A549 (cell line): ENCODE data around the gene ATP13A4. TPM values are rescaled to one million over a fixed set of nuclear protein-coding genes. Genes with fewer than 3 reads are reported as not detected.

Experiments used
- ATAC-seq, 2 experiments: fragments of 200-7000 bp in 1 of 2; fragments of >200 bp in 1 of 2; cut with Nextera tagmentation in 1 of 2; cut with Tn5 transposase in 1 of 2; 3 replicates each; pipeline versions ENCODE4 v1.8.0 to v1.9.1; 2018 to 2020; ENCODE audit warnings: mild to moderate bottlenecking in 1 of 2, moderate library complexity in 1 of 2
- CTCF ChIA-PET: fragments of 300-600 bp; sonication (Branson Sonifier 250); formaldehyde crosslinking; extraction: SDS; loops from one replicate; lab custom pipeline; 2021; ENCODE audit warnings: antibody characterized with exemption, inconsistent platforms; lab: Yijun Ruan, JAX
- POLR2A ChIA-PET: fragments of 350-600 bp; formaldehyde crosslinking; extraction: SDS; loops from one replicate; lab custom pipeline; 2021; ENCODE audit warnings: antibody characterized with exemption, inconsistent platforms; lab: Yijun Ruan, JAX
- DNase-seq, 2 experiments: peaks; one replicate each; pipeline versions ENCODE4 v3.0.0 to v3.0.0-alpha.2; 2011 to 2016; ENCODE audit warnings: low read depth in 1 of 2, low spot score in 1 of 2
- FAIRE-seq: peaks from 2 replicates; lab custom pipeline; 2011; peaks lifted over from hg19 to GRCh38; lab: Jason Lieb, UNC
- H3K27ac ChIP-seq, 2 experiments: fragments of >200 bp; sonication (Bioruptor Twin); formaldehyde crosslinking; 3 replicates each; pipeline ENCODE4 v1.5.1; 2016 to 2017
- H3K4me1 ChIP-seq: fragments of >200 bp; sonication (Bioruptor Twin); formaldehyde crosslinking; 3 replicates; pipeline ENCODE4 v1.6.1; 2016
- H3K4me2 ChIP-seq: fragments of >200 bp; sonication (Bioruptor Twin); formaldehyde crosslinking; 3 replicates; pipeline ENCODE4 v1.6.1; 2016
- H3K4me3 ChIP-seq: fragments of >200 bp; sonication (Bioruptor Twin); formaldehyde crosslinking; 3 replicates; pipeline ENCODE4 v1.5.1; 2016
- H3K9me3 ChIP-seq: fragments of >200 bp; sonication (Bioruptor Twin); formaldehyde crosslinking; 3 replicates; pipeline ENCODE4 v1.6.1; 2016
- BHLHE40 ChIP-seq: IDR thresholded peaks from 2 replicates; pipeline ENCODE4 v1.6.1; 2012; ENCODE audit warnings: low read depth, low read length, inconsistent platforms
- CBX2 ChIP-seq: fragments of 200-600 bp; sonication (generic); IDR thresholded peaks from 2 replicates; pipeline ENCODE4 v1.6.1; 2016; ENCODE audit warnings: low read depth, mild to moderate bottlenecking, borderline replicate concordance
- CBX8 ChIP-seq: fragments of 200-600 bp; sonication (generic); IDR thresholded peaks from 2 replicates; pipeline ENCODE4 v1.6.1; 2016
- CHD2 ChIP-seq: fragments of 150-350 bp; IDR thresholded peaks from 2 replicates; pipeline ENCODE4 v1.6.1; 2014; ENCODE audit warnings: low read length; ENCODE audit not compliant: partially characterized antibody
- EP300 ChIP-seq, 2 experiments: fragments of >200 bp; sonication (Bioruptor Twin); formaldehyde crosslinking; IDR thresholded peaks; 2 replicates in 1 of 2; 3 replicates in 1 of 2; pipeline ENCODE4 v1.6.1; 2016 to 2017
- ESRRA ChIP-seq: fragments of 150-350 bp; IDR thresholded peaks from 2 replicates; pipeline ENCODE4 v1.6.1; 2014; ENCODE audit warnings: mild to moderate bottlenecking, low read length, borderline replicate concordance
- FOSB ChIP-seq: fragments of 250-450 bp; sonication (Bioruptor Pico); IDR thresholded peaks from 2 replicates; pipeline ENCODE4 v1.5.0; 2020; ENCODE audit warnings: mild to moderate bottlenecking, moderate library complexity
- HDAC2 ChIP-seq: fragments of 200-600 bp; sonication (generic); IDR thresholded peaks from 2 replicates; pipeline ENCODE4 v1.6.1; 2016
- HOXB13 ChIP-seq: fragments of 250-450 bp; sonication (Bioruptor Pico); IDR thresholded peaks from 2 replicates; pipeline ENCODE4 v1.5.0; 2020; ENCODE audit warnings: low read depth, mild to moderate bottlenecking, moderate library complexity
- HOXB5 ChIP-seq: fragments of 250-450 bp; sonication (Bioruptor Pico); IDR thresholded peaks from 2 replicates; pipeline ENCODE4 v1.5.0; 2020; ENCODE audit warnings: mild to moderate bottlenecking, moderate library complexity
- MAFK ChIP-seq: fragments of 450-650 bp; IDR thresholded peaks from 2 replicates; pipeline ENCODE4 v1.6.1; 2014; ENCODE audit not compliant: partially characterized antibody
- MAZ ChIP-seq: fragments of 150-350 bp; IDR thresholded peaks from 2 replicates; pipeline ENCODE4 v1.6.1; 2014; ENCODE audit warnings: antibody characterized with exemption, low read depth, low read length, borderline replicate concordance
- NFE2L2 ChIP-seq: fragments of 150-350 bp; conservative IDR thresholded peaks from 2 replicates; pipeline ENCODE4 v1.6.1; 2014; ENCODE audit warnings: low read length
- NPAS2 ChIP-seq: fragments of 250-450 bp; sonication (Bioruptor Pico); IDR thresholded peaks from 2 replicates; pipeline ENCODE4 v1.8.0; 2022; ENCODE audit warnings: mild to moderate bottlenecking, moderate library complexity, borderline replicate concordance
- NR3C1 ChIP-seq: fragments of >200 bp; sonication (Bioruptor Twin); formaldehyde crosslinking; IDR thresholded peaks from 3 replicates; pipeline ENCODE4 v1.6.1; 2017
- PHF8 ChIP-seq: fragments of 200-600 bp; sonication (generic); IDR thresholded peaks from 2 replicates; pipeline ENCODE4 v1.6.1; 2016; ENCODE audit warnings: low read depth, mild to moderate bottlenecking, antibody characterized with exemption, moderate library complexity, borderline replicate concordance
- POLR2AphosphoS2 ChIP-seq: conservative IDR thresholded peaks from 2 replicates; pipeline ENCODE4 v1.6.1; 2012; ENCODE audit warnings: low read length, improper control_type of control experiment, inconsistent platforms
- RAD21 ChIP-seq, 2 experiments: fragments of >200 bp in 1 of 2; sonication (Bioruptor Twin) in 1 of 2; formaldehyde crosslinking in 1 of 2; IDR thresholded peaks in 1 of 2; conservative IDR thresholded peaks in 1 of 2; 2 replicates in 1 of 2; 3 replicates in 1 of 2; pipeline ENCODE4 v1.6.1; 2012 to 2018; ENCODE audit warnings: inconsistent platforms in 1 of 2
- RFX5 ChIP-seq: fragments of 450-650 bp; IDR thresholded peaks from 2 replicates; pipeline ENCODE4 v1.7.1; 2014; ENCODE audit warnings: antibody characterized with exemption, mild to moderate bottlenecking, moderate library complexity
- SMC3 ChIP-seq: fragments of >200 bp; sonication (Bioruptor Twin); formaldehyde crosslinking; IDR thresholded peaks from 3 replicates; pipeline ENCODE4 v1.6.1; 2018; ENCODE audit warnings: inconsistent platforms
- SREBF2 ChIP-seq: fragments of 450-650 bp; IDR thresholded peaks from 2 replicates; pipeline ENCODE4 v1.6.1; 2014; ENCODE audit warnings: mild to moderate bottlenecking, moderate library complexity
- ZC3H11A ChIP-seq: fragments of 450-650 bp; IDR thresholded peaks from 2 replicates; pipeline ENCODE4 v1.6.1; 2014; ENCODE audit warnings: antibody characterized with exemption, mild to moderate bottlenecking
- ZNF302 ChIP-seq: fragments of 250-450 bp; sonication (Bioruptor Pico); IDR thresholded peaks from 2 replicates; pipeline ENCODE4 v1.9.0; 2021; ENCODE audit warnings: inconsistent platforms, mild to moderate bottlenecking, moderate library complexity
- WGBS: methylation state at CpG from one replicate; pipeline ENCODE4 v1.1.6; 2017; ENCODE audit errors: missing lambda C conversion rate; 5-methylcytosine and 5-hydroxymethylcytosine counted together
- polyA plus RNA-seq, 4 experiments: library from polyadenylated mRNA; depleted of rRNA in 3 of 4; stranded (reverse); fragments of >200 nt; fragmentation: RNase III in 1 of 4; extraction: RNeasy Plus Mini Kit Qiagen cat#74134 plus additional on column Dnase treatment in 1 of 4; gene quantifications; 2 replicates in 3 of 4; 3 replicates in 1 of 4; pipeline ENCODE4 v1.2.3, GENCODE V29; 2011 to 2017
- TF ChIP-seq, protein P1 (sequence below): fragments of 250-450 bp; sonication (Bioruptor Pico); IDR thresholded peaks from 2 replicates; pipeline ENCODE4 v1.5.0; 2020; ENCODE audit warnings: low read depth, mild to moderate bottlenecking, moderate library complexity
- TF ChIP-seq, protein P2 (sequence below): fragments of >200 bp; sonication (Bioruptor Twin); formaldehyde crosslinking; IDR thresholded peaks from 3 replicates; pipeline ENCODE4 v1.5.1; 2016
- TF ChIP-seq, protein P3 (sequence below): fragments of >200 bp; sonication (Bioruptor Twin); formaldehyde crosslinking; IDR thresholded peaks from 2 replicates; pipeline ENCODE4 v1.6.1; 2016
- TF ChIP-seq, protein P4 (sequence below): IDR thresholded peaks from 2 replicates; pipeline ENCODE4 v1.6.1; 2012

ATP13A4 gene
- polyA plus RNA-seq, 2 of the 4 experiments (the other 2 are of a cell fraction): 0.09 to 0.10 TPM

DNA sequence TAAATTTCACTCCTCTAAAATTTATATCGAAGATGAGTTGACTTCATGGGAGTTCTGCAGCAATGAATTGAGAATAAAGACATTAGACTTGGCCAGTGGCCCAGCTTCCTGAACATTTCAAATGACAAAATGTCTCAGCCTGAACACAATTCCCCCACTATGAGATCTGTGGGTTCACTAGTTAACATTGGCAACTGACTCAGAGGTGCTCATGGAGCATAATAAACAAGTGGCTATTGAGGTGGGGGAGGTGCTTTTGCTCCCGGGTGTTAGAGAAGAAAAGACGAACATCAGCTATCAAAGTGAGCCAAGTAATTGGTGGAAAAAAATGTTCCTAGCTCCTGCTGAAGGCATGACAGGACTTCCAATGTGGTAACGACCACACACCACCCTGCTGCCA, 6.3 kb downstream of the ATP13A4 start:
- ChIA-PET POLR2A (no interaction called here), CTCF (no interaction called here)
- TF ChIP-seq NPAS2 (CRISPR knock-in tag) (no peak), RFX5 (no peak)
- ATAC-seq (no peak), DNase-seq (no peak), FAIRE-seq (no peak)
- 24% methylated on average over 4 of the region's 4 CpGs for WGBS
- Histone ChIP-seq H3K4me2 (no peak overlapping the region), H3K4me3 (no peak overlapping the region), H3K27ac (no peak overlapping the region), H3K9me3 (no peaks in the 10 kb centered on the region), H3K4me1 (no peaks in the 10 kb centered on the region)

DNA sequence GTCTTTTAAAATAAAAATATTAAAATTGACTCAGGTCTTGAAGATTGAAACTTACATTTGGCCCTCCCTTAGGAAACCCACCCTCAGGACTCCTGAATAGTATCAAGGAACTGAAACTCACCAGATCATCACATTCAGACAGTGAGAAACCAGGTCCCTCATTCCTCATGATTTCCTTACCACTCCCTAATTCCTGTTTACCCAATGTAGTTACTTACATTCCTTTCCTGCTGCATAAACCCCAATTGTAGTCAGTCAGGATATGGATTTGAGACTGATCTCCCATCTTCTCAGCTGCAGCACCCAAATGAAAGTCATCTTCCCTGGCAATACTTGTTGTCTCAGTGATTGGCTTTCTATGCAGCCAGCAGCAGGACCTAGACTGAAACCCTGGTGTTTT, 8.6 kb downstream of the ATP13A4 start:
- POLR2A ChIA-PET: no interaction called here
- ATAC-seq: no peak
- no peak for FAIRE-seq

DNA sequence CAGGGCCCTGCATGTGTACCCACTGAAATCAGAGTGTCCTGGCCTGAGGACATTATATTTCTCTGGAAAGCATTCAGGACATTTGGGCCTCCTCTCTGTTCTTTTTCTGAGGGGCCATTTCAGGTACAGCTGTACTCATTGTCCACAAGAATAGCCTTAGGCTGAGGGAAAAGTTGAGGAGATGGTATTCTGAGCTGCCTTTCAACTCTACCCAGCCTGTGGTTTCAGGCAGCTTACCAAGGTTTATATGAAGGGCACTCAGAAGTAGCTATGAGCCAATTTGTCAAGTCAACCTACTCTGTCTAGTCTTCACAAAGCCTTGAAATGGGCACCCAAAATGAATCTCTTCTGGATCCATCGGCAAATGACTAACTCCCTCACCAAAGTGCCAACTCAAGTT, 9.4 kb downstream of the ATP13A4 start:
- Histone ChIP-seq H3K4me1 (no peaks in the 10 kb centered on the region), H3K4me2 (no peak overlapping the region), H3K9me3 (no peaks in the 10 kb centered on the region), H3K4me3 (no peak overlapping the region), H3K27ac (no peak overlapping the region)
- ChIA-PET POLR2A (no interaction called here), CTCF (no interaction called here)
- no peak for ATAC-seq
- no peak for DNase-seq
- no peak for FAIRE-seq
- 8% methylated on average over 1 of the region's 1 CpG for WGBS
- TF ChIP-seq PHF8 (no peak), ZC3H11A (no peak)

More for the DNA sequence above, 8.6 kb downstream of the ATP13A4 start:
- Histone ChIP-seq H3K9me3 (no peaks in the 10 kb centered on the region), H3K4me1 (no peaks in the 10 kb centered on the region), H3K4me3 (no peak overlapping the region), H3K27ac (no peak overlapping the region), H3K4me2 (no peak overlapping the region)
- no peak for TF ChIP-seq NFE2L2
- TF ChIP-seq CBX2: no peak
- TF ChIP-seq ZC3H11A: no peak
- no peak for TF ChIP-seq NR3C1
- TF ChIP-seq SREBF2: no peak
- TF ChIP-seq RAD21 (conservative IDR thresholded peaks at IDR 0.05 in 1 of 2, IDR thresholded peaks at IDR 0.05 in 1 of 2): no peak
- TF ChIP-seq FOSB (CRISPR knock-in tag): no peak
- no peak for TF ChIP-seq ZNF302 (CRISPR knock-in tag)
- TF ChIP-seq POLR2AphosphoS2: no peak
- no peak for TF ChIP-seq MAFK
- TF ChIP-seq RFX5: no peak
- TF ChIP-seq, protein P1, sequence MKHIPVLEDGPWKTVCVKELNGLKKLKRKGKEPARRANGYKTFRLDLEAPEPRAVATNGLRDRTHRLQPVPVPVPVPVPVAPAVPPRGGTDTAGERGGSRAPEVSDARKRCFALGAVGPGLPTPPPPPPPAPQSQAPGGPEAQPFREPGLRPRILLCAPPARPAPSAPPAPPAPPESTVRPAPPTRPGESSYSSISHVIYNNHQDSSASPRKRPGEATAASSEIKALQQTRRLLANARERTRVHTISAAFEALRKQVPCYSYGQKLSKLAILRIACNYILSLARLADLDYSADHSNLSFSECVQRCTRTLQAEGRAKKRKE (CRISPR knock-in tag): no peak
- DNase-seq: no peak
- CTCF ChIA-PET: no interaction called here

DNA sequence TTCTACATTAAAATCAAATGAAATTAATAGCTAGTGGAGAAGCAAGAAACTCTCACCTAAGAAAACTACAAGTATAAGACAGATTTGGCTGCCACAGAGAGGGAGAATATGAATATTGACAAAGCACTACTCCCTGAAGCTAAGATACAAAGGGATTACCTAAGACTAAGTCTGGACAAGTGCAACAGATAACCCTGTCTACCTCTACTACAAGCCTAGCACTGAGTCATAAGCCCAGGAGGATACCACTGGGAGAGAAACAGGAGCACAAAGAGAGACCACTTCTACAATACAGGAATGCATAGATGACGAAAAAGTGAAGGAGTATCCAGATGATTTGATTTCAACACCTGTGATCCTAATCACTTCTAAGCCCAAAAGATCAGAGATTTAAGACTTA, 10.4 kb downstream of the ATP13A4 start:
- no peak overlapping the region for H3K4me2 ChIP-seq
- no peak for TF ChIP-seq NR3C1
- TF ChIP-seq, protein P2, sequence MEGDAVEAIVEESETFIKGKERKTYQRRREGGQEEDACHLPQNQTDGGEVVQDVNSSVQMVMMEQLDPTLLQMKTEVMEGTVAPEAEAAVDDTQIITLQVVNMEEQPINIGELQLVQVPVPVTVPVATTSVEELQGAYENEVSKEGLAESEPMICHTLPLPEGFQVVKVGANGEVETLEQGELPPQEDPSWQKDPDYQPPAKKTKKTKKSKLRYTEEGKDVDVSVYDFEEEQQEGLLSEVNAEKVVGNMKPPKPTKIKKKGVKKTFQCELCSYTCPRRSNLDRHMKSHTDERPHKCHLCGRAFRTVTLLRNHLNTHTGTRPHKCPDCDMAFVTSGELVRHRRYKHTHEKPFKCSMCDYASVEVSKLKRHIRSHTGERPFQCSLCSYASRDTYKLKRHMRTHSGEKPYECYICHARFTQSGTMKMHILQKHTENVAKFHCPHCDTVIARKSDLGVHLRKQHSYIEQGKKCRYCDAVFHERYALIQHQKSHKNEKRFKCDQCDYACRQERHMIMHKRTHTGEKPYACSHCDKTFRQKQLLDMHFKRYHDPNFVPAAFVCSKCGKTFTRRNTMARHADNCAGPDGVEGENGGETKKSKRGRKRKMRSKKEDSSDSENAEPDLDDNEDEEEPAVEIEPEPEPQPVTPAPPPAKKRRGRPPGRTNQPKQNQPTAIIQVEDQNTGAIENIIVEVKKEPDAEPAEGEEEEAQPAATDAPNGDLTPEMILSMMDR: no peak
- no peak for TF ChIP-seq SMC3
- TF ChIP-seq, protein P3, sequence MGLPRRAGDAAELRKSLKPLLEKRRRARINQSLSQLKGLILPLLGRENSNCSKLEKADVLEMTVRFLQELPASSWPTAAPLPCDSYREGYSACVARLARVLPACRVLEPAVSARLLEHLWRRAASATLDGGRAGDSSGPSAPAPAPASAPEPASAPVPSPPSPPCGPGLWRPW: no peak
- no peak for TF ChIP-seq BHLHE40
- TF ChIP-seq, protein P4, sequence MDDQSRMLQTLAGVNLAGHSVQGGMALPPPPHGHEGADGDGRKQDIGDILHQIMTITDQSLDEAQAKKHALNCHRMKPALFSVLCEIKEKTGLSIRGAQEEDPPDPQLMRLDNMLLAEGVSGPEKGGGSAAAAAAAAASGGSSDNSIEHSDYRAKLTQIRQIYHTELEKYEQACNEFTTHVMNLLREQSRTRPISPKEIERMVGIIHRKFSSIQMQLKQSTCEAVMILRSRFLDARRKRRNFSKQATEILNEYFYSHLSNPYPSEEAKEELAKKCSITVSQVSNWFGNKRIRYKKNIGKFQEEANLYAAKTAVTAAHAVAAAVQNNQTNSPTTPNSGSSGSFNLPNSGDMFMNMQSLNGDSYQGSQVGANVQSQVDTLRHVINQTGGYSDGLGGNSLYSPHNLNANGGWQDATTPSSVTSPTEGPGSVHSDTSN: no peak
- no peak for TF ChIP-seq CHD2
- no peak for TF ChIP-seq ESRRA
- no peak for TF ChIP-seq HOXB5 (CRISPR knock-in tag)
- TF ChIP-seq HDAC2: no peak
- TF ChIP-seq MAFK: no peak
- TF ChIP-seq EP300 (IDR thresholded peaks at IDR 0.05): no peak
- TF ChIP-seq CBX8: no peak
- TF ChIP-seq NPAS2 (CRISPR knock-in tag): no peak
- TF ChIP-seq SREBF2: no peak
- no peak for TF ChIP-seq MAZ
- TF ChIP-seq ZNF302 (CRISPR knock-in tag): no peak
- TF ChIP-seq HOXB13: no peak
- TF ChIP-seq, all 56 proteins: peak for 0
- no peak overlapping the region for H3K27ac ChIP-seq
- H3K9me3 ChIP-seq: no peaks in the 10 kb centered on the region
- no peak overlapping the region for H3K4me3 ChIP-seq
- CTCF ChIA-PET: interaction anchor here (0.7 kb wide), 1 partner anchor 58 kb away, joined by 3 read pairs; no protein-coding TSS in a partner anchor
- no peaks in the 10 kb centered on the region for H3K4me1 ChIP-seq
- FAIRE-seq (no peak), DNase-seq (no peak), ATAC-seq (no peak)
- WGBS: 0% methylated on average over 1 of the region's 1 CpG
- POLR2A ChIA-PET: no interaction called here
